ENCODE measurements around the gene PHLDB3.

Gene PHLDB3

GRCh38 chr19:43468354-43469159 is 36.0 kb downstream of the PHLDB3 start:
- ATAC-seq (no peak), DNase-seq (no peak)

DNA sequence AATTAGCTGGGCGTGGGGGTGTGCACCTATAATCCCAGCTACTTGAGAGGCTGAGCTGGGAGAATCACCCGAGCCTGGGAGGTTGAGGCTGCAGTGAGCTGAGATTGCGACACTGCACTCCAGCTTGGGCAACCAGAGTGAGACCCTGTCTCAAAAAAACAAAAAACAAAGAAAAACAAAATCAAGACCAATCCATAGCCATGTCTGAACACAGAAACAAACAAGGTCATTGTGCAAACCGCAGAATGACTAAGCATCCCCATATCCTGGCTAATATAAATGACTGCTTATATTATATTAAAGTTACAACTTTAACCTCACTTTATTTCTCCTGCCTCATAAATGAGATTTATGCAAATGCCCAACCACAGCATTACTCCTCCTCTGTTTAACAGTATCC is 36.8 kb downstream of the PHLDB3 start:
- ATAC-seq (no peak), DNase-seq (no peak)

- DNase-seq (no peak), ATAC-seq (no peak)
Observed at GRCh38 chr19:43467276-43467675, 37.3 kb downstream of the PHLDB3 start.

DNA sequence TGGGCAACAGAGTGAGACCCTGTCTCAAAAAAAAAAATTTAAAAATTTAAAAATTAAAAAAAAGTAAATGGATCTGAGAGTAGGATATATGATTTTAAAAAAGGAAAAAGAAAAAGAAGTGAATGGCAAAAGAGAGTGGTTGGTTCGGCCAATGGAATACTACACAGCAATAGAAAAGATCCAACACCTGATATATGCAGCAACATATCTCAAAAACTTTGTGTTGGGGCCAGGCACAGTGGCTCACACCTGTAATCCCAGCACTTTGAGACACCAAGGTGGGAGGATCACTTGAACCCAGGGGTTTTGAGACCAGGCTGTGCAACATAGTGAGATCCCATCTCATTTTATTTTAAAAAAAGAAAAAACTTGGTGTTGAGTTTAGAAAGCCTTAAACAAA is 37.8 kb downstream of the PHLDB3 start:
- DNase-seq (no peak), ATAC-seq (no peak)

DNA sequence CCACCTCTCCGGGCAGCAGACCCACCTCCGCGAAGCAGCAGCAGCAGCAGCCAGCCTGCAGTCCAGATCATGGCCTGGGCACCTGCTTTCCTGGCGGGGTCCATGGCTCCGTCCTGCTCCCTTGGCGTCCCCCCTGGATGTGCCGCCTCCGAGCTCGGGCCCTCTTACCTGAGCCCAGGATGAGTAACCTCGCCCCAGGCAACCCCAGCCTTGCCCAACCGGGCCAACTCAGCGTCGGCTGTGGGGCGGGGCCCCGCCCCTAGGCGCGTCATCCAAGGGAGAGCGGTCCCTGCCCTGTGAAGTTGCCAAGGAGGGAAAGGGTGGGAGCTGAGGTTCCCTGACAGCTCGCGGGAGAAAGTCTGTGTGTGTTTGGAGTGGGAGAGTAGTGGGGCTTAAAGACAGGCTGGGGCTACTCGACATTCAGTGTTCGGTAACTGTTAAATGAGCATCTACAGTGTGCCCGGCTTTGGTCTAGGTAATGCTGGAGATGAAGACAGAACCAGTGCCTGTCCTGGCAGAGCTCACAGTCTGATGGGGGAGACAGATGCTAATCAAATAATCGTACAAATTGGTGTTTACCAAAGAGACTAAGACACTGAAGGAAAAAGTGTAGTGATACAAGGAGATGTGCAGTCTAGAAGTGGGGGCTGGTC is 39.0 kb downstream of the PHLDB3 start, which contains the start of gene LYPD3:
TSS of gene LYPD3 (minus strand) at position 141 of the 653 bp plus-strand sequence. CDS start at position 104, 37 bp downstream.
- ATAC-seq (no peak), DNase-seq (peak; percentile 33)

DNA sequence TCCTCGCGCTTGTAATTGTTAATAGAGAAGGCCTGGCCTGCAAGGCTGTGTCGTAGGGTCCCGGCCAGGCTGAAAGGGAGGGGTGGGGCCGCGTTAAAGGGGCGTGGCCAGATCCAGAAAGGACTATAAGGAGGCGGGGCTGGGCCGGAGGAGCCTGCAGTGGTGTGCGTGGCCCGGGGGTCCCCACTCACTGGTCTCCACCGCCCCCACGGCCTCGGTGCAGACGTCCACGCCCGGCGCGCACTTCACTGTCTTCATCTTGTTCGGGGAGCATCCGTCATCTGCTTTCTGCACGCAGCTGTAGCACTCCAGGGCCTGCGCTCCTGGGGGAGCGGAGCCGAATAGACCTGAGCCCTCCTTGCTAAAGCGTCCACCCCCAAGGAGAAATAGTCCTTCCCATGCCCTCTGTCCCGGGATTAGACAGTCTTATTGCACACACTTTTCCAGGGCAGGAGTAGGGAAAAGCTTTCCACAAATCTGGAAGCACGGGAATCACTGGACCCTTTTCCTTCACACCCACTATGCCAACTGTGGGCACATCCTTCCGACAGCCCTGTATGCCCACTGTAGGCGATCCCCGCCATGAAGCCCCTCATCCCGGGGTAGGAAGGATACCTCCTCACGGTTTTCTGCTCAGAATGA is 40.3 kb downstream of the PHLDB3 start:
- ATAC-seq = peak; percentile 41
- DNase-seq = peak; percentile 80

DNA sequence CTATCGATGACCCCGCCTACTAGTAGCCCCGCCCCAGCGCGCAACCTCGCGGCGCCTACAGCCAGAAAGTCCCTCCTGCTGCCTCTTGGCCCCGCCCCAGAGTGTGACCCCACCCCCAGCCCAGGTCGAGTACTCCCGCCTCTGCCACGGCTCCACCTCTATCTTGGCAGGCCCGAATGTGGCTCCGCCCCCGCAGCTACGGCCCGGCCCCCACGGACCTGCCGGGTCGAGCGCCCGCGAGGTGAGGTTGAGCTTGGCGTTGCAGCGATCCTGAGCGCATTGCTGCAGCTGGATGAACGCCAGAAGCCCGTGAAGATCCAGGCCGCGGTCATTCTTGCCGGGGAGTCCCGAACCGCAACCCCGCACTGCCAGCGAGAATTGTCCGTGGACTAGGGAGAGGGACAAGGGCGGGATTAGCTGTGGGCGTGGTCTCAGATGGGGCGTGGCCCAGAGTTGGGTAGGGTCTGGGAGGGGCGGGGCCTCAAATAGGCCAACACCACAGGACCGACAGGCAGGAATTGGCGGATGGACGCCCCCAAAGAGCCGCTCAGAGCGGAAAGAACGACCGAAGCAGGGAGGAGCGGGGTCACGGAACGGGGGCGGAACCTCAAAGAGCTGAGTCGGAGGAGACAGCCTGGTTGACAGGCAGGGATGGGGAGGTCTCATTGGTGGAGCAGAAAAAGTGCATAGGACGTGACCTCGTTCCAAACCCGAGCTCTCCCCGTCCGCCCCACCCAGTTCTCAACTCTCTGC is 41.0 kb downstream of the PHLDB3 start:
- peak; percentile 99 for DNase-seq
- ATAC-seq = peak; percentile 86

GRCh38 chr19:43462785-43463380 is 41.7 kb downstream of the PHLDB3 start:
- DNase-seq = no peak

GRCh38 chr19:43462383-43462782 is 42.2 kb downstream of the PHLDB3 start:
- DNase-seq = no peak
- ATAC-seq = no peak

More at GRCh38 chr19:43462785-43463380, 41.7 kb downstream of the PHLDB3 start:
- no peak for ATAC-seq

DNA sequence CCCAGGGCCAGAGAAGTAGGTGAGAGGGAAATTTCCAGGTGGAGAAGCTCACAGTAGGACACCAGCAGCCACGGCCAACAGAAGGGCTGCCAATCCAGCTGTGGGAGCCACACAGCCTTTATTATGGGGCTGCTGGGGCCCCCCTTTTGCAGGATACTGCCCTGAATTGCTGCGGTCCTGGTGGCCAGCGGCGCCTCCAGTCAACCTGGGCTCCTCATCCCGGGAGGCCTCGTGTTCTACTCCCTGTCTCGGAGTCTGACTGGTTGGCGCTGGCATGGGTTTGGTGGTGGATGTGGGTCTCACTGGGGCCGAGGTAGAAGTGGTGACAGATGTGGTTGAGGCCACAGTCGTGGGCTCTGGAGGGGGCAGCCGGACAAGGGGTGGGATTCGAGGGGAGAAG is 43.2 kb downstream of the PHLDB3 start:
- no peak for ATAC-seq
- no peak for DNase-seq

DNA sequence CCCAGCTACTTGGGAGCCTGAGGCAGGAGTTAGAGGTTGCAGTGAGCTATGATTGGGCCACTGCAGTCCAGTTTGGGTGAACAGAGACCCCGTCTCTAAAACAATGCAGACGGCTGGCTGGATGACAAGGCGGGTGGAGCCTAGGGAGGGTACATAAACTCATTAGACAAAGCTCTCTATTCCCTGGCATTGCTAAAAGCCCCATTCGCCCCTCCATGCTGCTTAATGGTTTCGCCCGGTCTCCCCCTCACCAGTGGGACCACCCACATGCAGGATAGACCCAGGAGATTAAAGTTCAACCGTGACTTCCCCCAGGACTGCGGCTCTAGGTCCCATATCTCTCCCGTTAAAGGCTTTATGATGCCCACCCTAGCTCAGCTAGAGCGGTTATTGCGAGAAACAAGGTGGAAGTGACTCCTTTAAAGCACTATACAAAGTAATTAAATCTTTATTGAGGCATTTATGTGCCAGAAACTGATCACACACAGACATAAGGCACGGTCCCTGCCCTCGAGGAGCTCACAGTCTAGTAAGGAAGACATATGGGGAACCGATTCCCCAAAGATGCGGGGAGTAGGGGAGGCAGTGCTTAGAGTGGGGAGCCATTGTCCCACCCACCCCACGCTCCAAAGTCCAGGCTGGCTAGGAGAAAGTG is 44.1 kb downstream of the PHLDB3 start:
- ATAC-seq (no peak), DNase-seq (no peak)

- DNase-seq (no peak), ATAC-seq (no peak)
Observed at GRCh38 chr19:43457809-43458208, 46.7 kb downstream of the PHLDB3 start.

DNA sequence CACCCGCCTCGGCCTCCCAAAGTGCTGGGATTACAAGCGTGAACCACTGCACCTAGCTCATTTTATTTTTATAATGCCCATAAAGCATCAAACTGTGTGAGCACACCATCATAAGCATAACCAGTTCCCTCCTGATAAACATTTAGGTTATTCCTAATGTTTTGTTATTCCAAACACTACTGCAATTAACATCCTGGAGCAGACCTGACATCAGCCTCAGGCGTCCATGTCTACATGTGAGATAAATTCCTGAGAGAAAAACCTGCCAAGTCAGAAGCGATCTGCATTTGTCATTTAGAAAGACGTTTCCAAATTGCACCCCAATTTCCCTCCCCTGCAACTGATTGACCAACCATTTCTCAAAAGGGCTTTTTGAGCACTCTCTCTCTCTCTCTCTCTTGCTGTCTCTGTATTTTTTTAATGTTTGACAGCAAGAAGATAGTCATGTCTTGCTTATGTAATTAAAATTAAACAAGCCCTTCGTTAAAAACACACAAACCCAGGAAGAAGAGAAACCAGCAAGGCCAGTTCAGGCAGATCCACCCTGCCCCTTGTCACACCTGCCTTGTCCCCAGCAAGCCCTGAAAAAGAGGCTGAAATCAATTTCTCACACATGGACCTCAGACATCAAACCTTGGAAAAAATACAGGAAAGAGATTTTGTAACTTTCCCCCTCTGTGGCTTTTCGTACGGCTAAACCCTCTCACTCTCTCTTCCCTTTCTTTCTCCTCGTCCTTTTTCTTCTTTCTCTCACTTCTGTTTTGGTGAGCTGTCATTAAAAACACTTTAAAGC is 49.0 kb downstream of the PHLDB3 start:
- ATAC-seq = no peak

GRCh38 chr19:43454031-43454430 is 50.5 kb downstream of the PHLDB3 start:
- no peak for DNase-seq
- no peak for ATAC-seq

More for the DNA sequence above, 49.0 kb downstream of the PHLDB3 start:
- DNase-seq = no peak

GRCh38 chr19:43452582-43452981 is 52.0 kb downstream of the PHLDB3 start:
- DNase-seq = no peak
- no peak for ATAC-seq

- DNase-seq (no peak), ATAC-seq (no peak)
Observed at GRCh38 chr19:43450545-43450997, 54.0 kb downstream of the PHLDB3 start.

DNA sequence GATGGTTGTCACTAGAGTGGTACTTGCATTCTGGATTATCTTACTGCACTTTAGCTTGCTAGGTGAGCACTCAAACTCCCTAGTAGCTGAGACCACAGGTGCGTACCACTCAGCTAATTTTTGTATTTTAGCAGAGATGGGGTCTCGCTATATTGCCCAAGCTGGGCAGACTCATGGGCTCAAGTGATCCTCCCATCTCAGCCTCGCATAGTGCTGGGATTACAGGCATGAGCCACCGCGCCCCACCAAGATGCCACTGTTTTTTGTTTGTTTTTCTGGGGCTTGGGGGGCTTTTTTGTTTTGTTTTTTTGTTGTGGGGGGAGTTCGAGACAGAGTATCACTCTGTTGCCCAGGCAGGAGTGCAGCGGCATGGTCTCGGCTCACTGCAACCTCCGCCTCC is 56.9 kb downstream of the PHLDB3 start:
- no peak for DNase-seq
- ATAC-seq = no peak

DNA sequence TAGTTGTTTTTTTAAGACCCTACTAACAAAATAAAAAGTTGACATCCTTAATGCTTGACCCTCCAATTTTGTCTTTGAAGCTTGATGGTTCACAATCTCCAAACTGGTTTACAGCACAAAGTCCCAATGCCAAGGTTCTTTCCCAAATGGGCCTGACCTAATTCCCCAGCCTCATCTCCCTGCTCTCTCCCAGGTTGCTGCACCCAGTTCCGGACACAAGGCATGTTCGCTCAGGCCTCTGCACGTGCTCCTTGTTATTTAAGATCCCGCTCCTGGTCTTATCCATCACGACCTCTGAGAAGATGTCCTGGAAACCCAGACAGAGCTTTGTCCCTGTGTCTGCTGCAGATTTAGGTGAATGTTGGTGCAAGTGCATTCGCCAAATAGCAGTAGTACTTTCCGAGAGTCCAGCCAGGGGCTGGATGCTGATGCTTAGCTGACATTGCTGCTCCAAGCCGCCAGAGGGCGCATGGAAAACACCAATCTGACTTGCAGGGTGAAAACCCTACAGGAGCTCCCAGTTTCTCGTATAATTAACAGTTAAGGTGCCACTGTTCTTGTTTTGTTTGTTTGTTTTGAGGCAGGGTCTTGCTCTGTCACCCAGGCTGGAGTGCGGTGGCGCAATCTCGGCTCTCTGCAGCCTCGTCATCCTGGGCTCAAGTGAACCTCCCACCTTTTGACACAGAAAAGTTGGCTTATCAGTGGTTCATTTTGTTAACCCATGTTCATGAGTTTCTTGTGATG is 57.6 kb downstream of the PHLDB3 start:
- ATAC-seq (peak; percentile 72), DNase-seq (peak; percentile 79)

DNA sequence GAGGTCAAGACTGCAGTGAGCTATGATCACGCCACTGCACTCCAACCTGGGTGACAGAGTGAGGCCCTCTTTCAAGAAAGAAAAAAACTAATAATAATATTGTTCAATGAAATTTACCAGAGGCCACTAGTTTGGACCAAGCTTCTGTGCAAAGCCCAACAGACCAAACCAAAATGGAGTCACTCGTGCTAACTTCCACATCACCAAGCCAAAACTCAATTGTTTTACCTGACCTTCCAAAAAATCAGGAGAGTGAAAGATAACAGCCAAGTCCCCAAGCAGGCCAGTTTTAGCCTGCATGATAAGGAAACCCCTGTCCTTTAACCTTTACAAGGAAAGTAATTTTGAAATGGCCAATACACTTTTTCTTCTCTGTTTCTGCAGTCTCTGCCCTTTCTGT is 59.1 kb downstream of the PHLDB3 start:
- no peak for DNase-seq
- ATAC-seq = no peak

All from stimulated activated naive CD8-positive, alpha-beta T cell treated with anti-CD3 and anti-CD28 coated beads, Interleukin-15, Interleukin-2, amounts not matched to agents 100 U/mL and 50 U/mL, for 24 hours (primary cell).